Measurements from ENCODE around the gene HHATL.

The HHATL gene, protein sequence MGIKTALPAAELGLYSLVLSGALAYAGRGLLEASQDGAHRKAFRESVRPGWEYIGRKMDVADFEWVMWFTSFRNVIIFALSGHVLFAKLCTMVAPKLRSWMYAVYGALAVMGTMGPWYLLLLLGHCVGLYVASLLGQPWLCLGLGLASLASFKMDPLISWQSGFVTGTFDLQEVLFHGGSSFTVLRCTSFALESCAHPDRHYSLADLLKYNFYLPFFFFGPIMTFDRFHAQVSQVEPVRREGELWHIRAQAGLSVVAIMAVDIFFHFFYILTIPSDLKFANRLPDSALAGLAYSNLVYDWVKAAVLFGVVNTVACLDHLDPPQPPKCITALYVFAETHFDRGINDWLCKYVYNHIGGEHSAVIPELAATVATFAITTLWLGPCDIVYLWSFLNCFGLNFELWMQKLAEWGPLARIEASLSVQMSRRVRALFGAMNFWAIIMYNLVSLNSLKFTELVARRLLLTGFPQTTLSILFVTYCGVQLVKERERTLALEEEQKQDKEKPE

DNA sequence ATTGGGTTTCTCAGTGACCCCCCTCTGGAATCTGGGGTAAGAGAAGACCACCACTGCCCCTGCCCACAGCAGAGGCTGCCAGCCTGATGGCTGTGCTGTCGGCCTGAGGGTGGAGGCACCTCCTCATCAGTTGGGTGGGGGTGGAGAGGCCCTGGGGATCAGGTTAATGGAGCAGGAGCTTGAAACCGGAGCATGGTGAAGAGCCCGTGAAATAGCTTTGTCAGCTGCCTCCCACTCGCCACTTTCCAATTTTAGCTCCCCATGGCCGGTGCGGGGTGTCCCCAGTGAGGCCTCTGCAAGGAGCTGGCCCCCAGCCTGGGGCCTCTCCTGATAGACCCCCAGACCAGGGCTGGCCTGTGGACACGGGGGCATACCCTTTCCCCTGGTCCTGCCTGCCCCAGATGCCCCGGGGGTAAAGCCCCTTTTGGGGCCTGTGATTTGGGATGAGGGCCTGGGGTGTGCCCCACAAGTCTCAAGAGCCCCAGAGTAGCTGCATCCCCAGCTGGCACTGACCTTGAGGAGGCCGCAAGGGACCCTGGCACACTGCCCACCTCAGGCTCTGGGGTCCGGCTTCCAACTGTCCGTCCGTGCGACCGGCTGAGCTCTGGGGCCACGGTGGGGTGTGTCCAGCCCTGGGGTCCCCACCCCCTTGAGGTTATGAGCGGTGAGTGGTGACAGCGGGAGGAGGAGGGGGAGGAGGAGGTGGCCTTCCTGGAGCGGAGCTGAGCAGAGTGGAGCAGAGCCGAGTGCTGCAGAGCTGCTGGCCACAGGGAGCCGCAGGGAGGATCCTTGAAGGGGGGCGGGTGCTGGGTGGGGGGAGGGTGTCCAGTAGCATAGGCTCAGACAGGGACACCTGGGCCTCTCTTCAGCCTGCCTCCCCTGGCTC lies at the start of gene HHATL:
Gene HHATL (minus strand): TSS at position 733 of the 886 bp plus-strand sequence. CDS start 1,972 bp downstream, outside the sequence.
- no peak for DNase-seq (ENCODE audit: low read depth)

DNA sequence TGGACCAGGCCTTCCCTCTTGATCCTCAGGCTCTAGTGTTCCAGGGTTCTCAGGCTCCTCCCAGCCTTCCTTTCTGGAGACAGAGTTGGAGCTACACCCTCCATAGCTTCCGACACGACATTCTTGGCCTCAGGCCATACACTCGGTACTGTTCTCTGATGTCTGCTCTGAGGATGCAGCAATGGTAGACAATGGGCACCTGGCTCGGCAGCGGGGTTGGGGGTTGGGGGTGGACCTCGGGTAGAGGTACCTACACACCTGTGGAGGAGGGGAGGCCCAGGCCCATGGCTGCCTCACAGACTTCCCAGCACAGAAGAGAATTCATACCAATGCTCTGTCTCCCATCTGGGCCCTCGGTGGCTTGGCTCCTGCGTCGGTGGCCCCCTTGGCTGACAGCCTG lies 49.0 kb upstream of the HHATL start:
- DNase-seq (ENCODE audit: low read depth), result no peak

DNA sequence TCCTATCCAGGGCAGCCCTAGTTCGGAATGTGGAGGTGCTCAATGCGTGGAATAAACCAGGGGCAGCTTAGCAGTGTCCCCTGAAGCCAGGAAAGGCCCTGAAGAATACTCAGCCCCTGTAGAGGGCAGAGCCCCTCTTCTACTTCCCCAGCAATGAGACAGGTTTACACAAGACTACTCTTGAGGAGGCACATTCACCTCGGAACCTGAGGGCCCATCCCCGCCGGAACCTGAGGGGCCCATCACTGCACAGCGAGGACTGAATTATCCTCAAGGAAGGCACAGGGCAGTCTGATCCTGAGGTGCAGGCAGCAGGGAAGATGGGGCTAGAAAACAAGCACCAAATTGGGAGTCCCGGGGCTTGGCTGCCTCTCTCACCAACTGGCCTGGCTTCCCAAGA lies 48.2 kb upstream of the HHATL start:
- DNase-seq (ENCODE audit: low read depth), result no peak

DNA sequence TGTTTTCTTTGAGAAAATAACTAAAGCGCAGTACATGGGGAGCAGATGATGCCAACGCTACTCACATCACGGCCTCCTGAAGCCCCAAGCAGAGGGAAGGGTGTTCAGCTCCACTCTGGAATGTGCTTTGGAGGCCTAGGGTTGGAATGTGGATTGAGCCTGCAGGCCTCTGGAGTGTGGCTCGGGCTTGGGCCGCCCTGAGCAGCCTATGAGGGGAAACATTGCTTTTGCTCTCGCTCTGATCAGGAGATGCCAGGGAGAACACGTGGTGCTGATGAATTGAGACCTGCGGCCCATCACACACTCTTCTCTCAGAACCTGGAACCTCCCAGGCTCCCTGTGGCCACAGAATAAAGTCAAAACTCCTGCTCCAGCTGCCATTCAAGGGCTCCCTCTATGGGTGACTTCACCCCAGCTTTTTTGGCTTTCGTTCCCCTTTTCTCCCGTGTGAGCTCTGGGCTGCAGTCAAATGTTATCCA lies 47.2 kb upstream of the HHATL start:
- peak; percentile 28 for DNase-seq (ENCODE audit: low read depth)

DNA sequence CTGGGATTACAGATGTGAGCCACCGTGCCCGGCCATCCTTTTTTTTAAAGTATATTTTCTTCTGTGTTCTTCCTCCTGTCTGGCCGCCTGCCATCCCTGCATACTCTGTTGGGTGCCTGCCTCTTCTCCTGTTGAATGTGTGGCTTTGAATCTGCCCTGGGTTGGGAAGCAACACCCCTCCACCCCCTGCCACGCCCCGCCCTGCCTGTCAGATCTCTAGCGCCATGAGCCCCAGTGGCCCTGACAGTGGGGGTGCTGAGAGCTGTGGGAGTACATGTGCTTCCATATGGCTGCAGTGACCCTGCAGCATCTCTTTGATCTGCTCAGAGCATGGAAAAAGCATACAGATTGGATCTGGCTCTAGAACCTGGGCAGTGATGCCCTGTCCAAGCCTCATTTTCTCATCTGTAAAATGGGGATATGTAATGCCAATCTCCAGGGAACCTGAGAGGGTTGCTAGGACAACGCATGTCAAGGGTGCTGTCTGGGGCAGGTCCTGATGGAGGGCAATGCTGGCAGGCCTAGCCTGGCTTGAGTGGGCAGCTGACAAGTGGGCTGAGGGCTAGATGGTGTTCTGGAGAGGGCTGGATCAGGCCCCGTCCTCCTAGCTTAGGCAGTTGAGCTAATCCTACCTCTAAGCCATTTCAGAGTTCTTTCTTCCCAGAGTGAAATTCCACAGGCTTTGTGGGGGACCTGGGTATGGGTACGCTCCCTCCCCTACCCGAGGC lies 46.6 kb upstream of the HHATL start:
- no peak for DNase-seq (ENCODE audit: low read depth)

DNA sequence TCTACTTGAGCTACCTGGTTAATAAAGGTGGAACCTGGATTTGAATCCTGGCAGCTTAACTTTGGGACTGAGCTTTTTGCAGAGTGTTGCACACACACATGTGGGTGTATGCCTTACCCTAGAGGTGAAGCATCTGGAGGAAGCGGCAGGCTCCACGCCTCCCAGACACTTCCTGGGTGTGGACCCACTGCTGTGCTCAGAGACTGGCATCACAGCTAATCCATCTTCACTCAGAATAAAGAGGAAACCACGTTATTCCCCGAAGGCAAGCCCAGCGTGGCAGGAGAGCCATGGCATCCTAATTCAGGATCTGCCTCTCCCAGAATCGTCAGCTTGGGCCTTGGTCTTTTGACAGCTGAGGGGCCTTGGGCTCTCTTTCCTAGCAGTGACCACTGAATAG lies 45.0 kb upstream of the HHATL start:
- no peak for DNase-seq (ENCODE audit: low read depth)

DNA sequence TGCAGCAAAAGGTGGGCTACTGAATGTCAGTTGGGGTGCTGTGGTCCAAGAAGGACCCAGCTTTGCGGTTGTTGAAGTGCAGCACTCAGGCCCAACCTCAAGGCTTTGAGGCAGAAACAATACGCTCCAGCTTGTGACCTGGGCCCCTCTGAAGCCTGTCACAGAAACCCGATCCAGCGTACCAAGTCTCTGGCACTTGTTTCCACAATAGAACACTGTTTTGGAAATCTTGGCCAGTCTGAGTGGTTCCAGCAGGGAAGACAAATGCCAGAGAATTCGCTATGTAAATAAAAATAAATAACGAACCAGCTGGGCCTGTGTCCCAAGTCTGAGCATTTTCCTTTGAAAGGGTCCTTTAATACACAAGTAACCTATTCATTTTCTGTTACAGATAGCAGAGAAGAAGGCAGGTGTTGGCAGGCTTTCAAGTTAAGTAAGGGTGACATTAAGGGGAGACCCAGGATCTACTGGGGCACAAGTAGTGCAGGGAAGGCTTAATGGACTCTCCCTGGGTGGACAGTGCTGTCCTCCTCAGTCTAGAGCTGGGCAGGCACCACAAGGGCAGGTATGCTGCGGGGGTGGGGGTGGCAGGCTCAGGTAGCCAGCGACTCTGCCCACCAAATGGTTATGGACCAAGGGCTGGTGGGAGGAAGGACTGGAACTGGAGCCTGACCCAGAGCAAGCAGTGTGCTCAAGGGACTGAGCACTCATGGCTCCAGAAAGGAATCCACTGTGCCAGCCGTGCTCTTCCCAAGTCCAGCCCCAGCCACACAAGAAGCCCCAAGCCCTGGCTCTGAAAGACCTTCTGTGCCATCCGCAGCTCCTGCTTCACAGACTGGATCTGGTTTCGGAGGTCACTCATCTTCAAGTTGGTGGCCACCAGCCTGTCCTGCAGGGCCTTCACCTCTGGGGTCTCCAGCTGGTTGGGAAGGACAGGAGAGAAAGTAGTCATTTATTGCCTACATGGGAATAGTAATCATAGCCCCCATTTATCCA lies 44.2 kb upstream of the HHATL start:
- DNase-seq (ENCODE audit: low read depth), result no peak

DNA sequence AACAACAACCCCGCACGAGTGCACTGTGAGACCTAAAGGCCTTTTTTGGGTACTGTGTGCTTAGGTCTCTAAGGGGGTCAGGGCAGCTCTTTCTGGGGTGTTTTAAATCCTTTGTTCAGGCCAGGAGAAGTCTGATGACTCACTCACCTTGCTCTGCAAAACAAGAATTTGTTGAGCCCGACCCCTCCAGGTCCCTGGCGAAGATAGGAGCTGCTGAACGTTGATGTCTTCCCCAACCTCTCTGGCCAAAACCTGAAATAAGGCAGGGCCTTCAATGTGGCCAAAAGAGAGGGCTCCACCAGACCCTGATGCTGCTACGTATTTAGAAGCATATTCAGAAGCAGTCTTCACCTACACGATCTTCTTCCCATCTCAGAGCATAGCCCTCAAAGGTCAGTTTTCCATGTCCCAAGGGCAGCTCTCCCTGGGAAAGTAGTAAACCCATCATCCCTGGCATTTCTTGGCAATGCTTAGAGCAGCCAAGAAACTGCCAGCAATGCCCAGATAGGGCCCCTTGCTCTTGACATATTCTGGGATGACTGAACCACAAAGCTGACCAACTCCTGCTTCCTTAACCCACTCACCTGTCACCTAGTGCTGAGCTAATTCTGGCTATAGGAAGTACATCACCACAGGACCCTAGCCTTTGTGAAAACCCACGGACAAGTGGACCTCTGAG lies 43.3 kb upstream of the HHATL start:
- no peak for DNase-seq (ENCODE audit: low read depth)

DNA sequence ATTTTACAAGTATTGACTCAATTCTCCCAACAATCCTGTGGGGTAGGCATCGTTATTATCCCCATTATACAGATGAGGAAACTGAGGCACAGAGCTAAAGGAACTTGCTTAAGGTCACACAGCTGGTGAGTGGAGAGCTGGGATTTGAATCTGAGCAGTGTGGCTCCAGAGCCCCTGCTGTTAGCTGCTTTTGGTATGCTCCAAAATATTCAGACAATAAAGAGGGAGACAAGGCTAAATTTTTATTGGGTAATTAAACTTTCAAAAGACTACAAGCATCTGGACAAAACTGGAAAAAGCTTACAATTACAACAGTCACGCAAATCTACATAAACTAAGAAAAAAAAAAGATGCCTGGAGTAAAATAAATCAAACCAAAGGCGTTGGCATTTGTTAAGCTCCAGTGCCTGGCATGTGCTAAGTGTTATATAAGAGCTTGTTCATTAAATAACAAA lies 42.7 kb upstream of the HHATL start:
- no peak for DNase-seq (ENCODE audit: low read depth)

DNA sequence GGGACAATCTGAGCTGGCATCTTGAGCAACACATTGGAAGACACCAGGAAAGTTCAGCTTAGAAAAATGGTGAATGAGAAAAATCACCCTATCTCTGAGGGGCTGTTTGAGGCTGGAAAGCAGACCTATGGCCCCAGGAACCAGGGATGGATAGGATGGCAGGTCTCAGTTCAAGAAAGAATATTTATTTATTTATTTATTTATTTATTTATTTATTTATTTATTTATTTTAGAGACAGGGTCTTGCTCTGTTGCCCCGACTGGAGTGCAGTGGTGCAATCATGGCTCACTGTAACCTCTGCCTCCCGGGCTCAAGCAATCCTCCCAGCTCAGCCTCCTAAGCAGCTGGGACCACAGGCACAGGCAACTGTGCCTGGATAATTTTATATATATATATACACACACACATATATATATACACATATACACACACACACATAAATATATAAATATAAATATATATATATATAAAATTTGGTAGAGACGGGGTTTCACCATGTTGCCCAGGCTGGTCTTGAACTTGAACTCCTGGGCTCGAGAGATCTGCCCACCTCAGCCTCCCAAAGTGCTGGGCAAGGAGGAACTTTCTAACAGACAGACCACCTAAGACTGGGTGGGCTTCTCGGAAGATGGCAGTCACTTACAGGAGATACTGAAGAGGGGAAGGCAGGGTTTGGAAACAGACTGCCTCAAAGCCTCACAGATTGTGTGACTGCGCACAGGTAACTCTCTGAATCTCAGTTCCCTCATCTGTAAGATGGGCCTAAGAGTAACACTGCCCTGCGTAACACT lies 40.8 kb upstream of the HHATL start:
- DNase-seq (ENCODE audit: low read depth), result no peak

DNA sequence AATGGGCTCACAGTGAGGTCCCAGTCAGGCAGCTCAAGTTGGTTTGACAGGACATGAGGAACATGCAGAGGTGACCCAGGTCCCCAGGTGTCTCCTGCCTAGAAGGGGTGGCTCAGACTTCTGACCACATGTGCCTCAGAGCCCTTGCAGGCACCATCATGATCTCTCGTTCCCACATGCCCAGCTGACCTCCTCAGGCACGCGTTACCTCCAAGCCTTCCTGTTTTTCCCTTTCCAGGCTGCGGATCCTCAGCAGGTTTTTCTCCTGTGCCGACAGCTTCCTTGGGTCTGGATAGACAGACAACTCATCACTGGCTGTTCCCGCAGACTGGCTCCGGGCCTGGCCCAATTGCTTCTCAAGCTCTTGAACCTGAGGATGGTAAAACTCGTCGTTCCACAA lies 40.1 kb upstream of the HHATL start:
- no peak for DNase-seq (ENCODE audit: low read depth)

DNA sequence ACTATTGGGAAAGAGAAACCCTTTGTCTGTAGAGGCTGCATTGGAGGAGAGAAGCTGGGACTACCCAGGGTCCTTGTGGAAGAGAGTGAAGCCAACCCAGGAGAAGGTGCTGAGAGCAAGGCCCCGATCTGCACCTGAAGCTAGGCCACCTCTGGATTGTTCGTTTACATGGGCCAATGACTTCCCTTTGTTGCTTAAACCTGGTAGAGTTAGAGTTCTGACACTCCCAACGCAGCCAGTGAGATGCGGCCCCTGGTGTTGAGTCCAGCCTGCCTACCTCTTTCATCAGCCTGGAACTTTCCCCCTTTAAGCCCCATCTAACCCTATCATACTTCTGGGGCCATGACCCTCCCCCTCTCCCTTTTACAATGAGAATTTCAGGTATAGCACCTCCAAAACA lies 39.7 kb upstream of the HHATL start:
- no peak for DNase-seq (ENCODE audit: low read depth)

DNA sequence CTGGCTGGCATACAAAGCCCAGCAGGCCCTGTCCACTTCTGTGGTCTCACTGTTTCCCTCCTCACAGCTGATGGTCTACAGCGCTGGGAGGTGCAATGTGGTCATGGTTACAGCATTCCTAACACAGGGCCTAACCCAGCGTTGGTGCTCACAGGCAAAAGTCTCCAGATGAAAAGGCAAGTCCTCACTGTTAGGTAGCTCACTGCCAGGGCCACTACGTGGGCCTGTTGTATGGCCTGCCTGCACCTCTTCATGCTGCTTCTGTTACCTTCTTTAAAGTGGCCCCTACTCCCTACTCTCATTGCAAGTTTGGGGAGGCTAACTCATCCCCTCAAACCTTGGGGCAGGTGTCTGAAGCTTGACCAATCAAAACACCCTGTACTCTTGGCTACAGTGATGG lies 39.2 kb upstream of the HHATL start:
- no peak for DNase-seq (ENCODE audit: low read depth)

DNA sequence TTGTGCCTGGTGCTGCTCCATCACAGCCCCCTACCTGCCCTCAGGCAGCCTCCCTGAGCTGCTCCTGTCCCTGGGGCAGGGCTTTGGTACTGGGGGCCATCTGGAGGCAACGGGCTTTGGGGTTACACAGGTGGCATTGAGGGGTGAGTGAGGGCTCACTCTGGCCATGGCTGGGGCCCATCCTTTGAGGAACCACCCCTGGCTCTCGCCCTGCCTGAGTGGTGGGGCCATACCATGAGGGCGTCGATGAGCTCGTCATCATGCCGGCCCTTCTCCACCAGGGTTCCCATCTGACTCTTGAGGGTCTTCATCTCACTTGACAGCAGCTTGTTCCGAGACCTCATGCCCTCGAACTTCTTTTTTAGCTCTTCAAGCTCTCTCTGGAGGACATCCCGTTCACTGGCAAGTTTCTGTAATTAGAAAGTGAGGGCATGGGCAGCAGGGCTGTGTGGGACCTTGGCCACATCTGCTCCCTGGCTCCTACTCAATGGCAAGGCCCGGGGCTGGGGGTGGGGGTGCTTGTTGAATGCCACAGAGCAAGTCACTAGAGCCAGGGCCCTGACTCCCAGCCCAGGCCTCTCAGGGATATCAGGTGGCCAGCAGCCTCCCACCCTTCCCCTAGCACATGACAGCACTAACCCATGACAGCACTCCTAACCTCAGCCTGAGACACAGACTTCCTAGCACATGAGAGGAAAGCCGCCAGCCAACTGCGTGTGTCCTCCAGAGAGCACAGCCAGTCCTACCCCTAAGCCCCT lies 37.0 kb upstream of the HHATL start:
- no peak for DNase-seq (ENCODE audit: low read depth)

DNA sequence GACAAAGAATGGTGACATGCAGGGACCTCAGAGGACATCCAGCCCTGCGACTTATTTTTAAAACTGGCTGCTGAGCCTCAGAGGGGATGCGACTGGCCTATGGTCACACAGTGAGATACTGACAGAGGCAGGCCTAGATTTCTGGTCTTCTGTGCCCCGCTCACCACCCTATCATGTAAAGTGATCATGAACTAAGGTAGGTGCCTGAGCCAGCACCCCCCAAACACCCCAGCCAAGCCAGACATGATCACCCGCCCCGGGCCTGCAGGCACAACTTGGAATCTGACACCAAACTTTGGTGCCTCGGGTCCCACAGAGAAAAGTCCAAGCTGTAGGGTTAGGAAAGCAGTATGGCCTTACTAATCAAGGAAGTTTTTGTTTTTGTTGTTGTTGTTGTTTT lies 33.9 kb upstream of the HHATL start:
- DNase-seq (ENCODE audit: low read depth), result no peak

DNA sequence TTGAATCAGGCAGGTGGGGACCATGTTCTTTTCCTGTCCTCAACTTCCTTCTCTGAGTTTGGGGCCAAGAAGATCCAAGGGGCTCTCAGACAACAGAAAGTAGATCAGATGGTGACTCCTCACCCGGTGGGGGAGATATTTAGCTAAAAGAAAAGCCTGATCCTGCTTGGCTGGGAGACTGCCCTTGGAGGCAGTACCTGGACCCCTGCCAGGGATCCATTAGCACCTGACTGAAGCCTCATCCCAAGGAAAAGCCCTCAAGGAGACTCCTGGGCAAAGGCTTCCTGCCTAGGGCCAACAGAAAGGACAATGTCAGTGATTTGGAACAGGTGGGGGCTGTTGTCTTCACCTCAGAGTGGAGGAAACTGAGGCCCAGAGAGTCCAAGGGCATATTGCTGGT lies 33.5 kb upstream of the HHATL start:
- DNase-seq (ENCODE audit: low read depth), result no peak

DNA sequence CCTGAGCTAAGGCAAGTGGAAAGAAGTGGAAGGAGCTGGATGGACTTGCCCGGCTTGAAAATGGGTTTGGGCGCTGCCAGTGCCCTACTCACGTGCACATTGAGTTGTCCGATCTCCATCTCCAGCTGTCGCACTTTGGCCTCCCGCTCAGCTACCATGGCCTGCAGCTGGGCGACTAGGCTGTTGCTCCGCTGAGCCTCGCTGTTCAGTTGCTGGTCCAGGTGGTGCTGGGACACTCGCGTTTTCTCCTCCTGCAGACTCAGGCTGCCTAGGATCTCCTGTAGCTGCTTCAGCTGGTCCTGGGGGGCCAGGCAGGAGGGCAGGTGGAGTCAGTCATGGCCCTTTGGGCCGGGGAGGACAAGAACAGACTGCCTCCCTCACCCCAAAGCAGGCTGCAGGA lies 33.0 kb upstream of the HHATL start:
- no peak for DNase-seq (ENCODE audit: low read depth)

DNA sequence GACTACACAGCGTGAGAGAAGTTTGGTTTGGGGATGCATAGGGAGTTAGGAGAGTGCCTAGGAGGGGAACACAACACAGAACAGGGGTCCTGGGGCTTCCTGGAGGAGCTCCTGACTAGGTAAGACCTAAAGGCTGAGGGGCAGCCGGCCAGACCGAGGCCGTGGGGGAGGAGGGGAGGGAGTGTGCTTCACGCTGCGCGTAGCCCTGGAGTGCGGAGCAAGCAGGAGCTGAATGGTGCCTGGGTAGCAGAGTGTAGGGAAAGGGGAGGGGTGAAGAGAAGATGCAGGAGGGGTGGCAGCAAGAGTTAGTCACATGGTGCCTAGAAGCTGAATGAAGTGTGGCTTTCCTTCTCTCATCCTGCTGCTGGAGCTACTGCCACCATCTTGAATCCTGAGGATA lies 32.4 kb upstream of the HHATL start:
- DNase-seq (ENCODE audit: low read depth), result no peak

Data from iris pigment epithelial cell (primary cell).